Measurements from ENCODE around the gene DPP10. TPM values are rescaled to one million over a fixed set of nuclear protein-coding genes. Genes with fewer than 3 reads are reported as not detected.

The DPP10 gene
- total and polyA plus RNA-seq, 4 donors, result 0.08 to 5.0 (median 0.27) TPM

- no peaks in the 10 kb centered on the region for H3K27me3 ChIP-seq (ENCODE audit: control insufficient read depth in 3 of 3, insufficient read depth in 3 of 3, low read length in 2 of 3)
- H3K36me3 ChIP-seq (ENCODE audit: control insufficient read depth in 4 of 4, insufficient read depth in 4 of 4, low read length in 4 of 4), result no peaks in the 10 kb centered on the region
- ATAC-seq (ENCODE audit: insufficient read depth, low FRiP score) (no peak), DNase-seq (no peak)
- no peaks in the 10 kb centered on the region for H3K9me3 ChIP-seq (ENCODE audit: control insufficient read depth in 4 of 4, insufficient read depth in 3 of 4, low read length in 3 of 4)
- no peak overlapping the region for H3K4me3 ChIP-seq
- 75 to 79% methylated on average over 2 of the region's 2 CpGs for WGBS, 2 donors
- H3K9ac ChIP-seq (ENCODE audit: insufficient read depth in 1 of 2, low read length in 2 of 2), result no peak overlapping the region
- no peaks in the 10 kb centered on the region for H3K4me1 ChIP-seq (ENCODE audit: control insufficient read depth in 5 of 5, insufficient read depth in 5 of 5, low read length in 5 of 5)
- TF ChIP-seq CTCF (IDR thresholded peaks at IDR 0.05; ENCODE audit: control extremely low read depth, extremely low read depth), result no peak
- no peak overlapping the region for H3K27ac ChIP-seq (ENCODE audit: low read depth in 1 of 2, low read length in 1 of 2)
Observed at GRCh38 chr2:115214050-115214449, 771.6 kb downstream of the DPP10 start.

GRCh38 chr2:115219296-115219695 is 776.9 kb downstream of the DPP10 start:
- 87 to 89% methylated on average over 2 of the region's 2 CpGs for WGBS, 2 donors
- Histone ChIP-seq H3K36me3 (ENCODE audit: control insufficient read depth in 4 of 4, insufficient read depth in 4 of 4, low read length in 4 of 4) (no peaks in the 10 kb centered on the region), H3K27ac (ENCODE audit: low read depth in 1 of 2, low read length in 1 of 2) (no peak overlapping the region), H3K9me3 (ENCODE audit: control insufficient read depth in 4 of 4, insufficient read depth in 3 of 4, low read length in 3 of 4) (no peaks in the 10 kb centered on the region), H3K27me3 (ENCODE audit: control insufficient read depth in 3 of 3, insufficient read depth in 3 of 3, low read length in 2 of 3) (no peaks in the 10 kb centered on the region), H3K4me1 (ENCODE audit: control insufficient read depth in 5 of 5, insufficient read depth in 5 of 5, low read length in 5 of 5) (no peaks in the 10 kb centered on the region), H3K9ac (ENCODE audit: insufficient read depth in 1 of 2, low read length in 2 of 2) (no peak overlapping the region), H3K4me3 (no peak overlapping the region)
- ATAC-seq (ENCODE audit: insufficient read depth, low FRiP score), result no peak
- no peak for TF ChIP-seq CTCF (IDR thresholded peaks at IDR 0.05; ENCODE audit: control extremely low read depth, extremely low read depth)
- no peak for DNase-seq

GRCh38 chr2:115234186-115234585 is 791.7 kb downstream of the DPP10 start:
- 57 to 73% methylated on average over 4 of the region's 4 CpGs for WGBS, 2 donors
- Histone ChIP-seq H3K27me3 (ENCODE audit: control insufficient read depth in 3 of 3, insufficient read depth in 3 of 3, low read length in 2 of 3) (no peaks in the 10 kb centered on the region), H3K27ac (ENCODE audit: low read depth in 1 of 2, low read length in 1 of 2) (no peak overlapping the region), H3K9me3 (ENCODE audit: control insufficient read depth in 4 of 4, insufficient read depth in 3 of 4, low read length in 3 of 4) (no peaks in the 10 kb centered on the region), H3K4me3 (no peak overlapping the region), H3K36me3 (ENCODE audit: control insufficient read depth in 4 of 4, insufficient read depth in 4 of 4, low read length in 4 of 4) (no peaks in the 10 kb centered on the region), H3K9ac (ENCODE audit: insufficient read depth in 1 of 2, low read length in 2 of 2) (no peak overlapping the region), H3K4me1 (ENCODE audit: control insufficient read depth in 5 of 5, insufficient read depth in 5 of 5, low read length in 5 of 5) (no peaks in the 10 kb centered on the region)
- ATAC-seq (ENCODE audit: insufficient read depth, low FRiP score) (no peak), DNase-seq (no peak)
- TF ChIP-seq CTCF (IDR thresholded peaks at IDR 0.05; ENCODE audit: control extremely low read depth, extremely low read depth), result no peak

GRCh38 chr2:115234737-115235136 is 792.3 kb downstream of the DPP10 start:
- Histone ChIP-seq H3K9me3 (ENCODE audit: control insufficient read depth in 4 of 4, insufficient read depth in 3 of 4, low read length in 3 of 4) (no peaks in the 10 kb centered on the region), H3K36me3 (ENCODE audit: control insufficient read depth in 4 of 4, insufficient read depth in 4 of 4, low read length in 4 of 4) (no peaks in the 10 kb centered on the region), H3K27ac (ENCODE audit: low read depth in 1 of 2, low read length in 1 of 2) (no peak overlapping the region), H3K9ac (ENCODE audit: insufficient read depth in 1 of 2, low read length in 2 of 2) (no peak overlapping the region), H3K4me1 (ENCODE audit: control insufficient read depth in 5 of 5, insufficient read depth in 5 of 5, low read length in 5 of 5) (no peaks in the 10 kb centered on the region), H3K4me3 (no peak overlapping the region), H3K27me3 (ENCODE audit: control insufficient read depth in 3 of 3, insufficient read depth in 3 of 3, low read length in 2 of 3) (no peaks in the 10 kb centered on the region)
- ATAC-seq (ENCODE audit: insufficient read depth, low FRiP score) (no peak), DNase-seq (no peak)
- WGBS, 2 donors, result 67 to 72% methylated on average over 4 of the region's 4 CpGs
- no peak for TF ChIP-seq CTCF (IDR thresholded peaks at IDR 0.05; ENCODE audit: control extremely low read depth, extremely low read depth)

All from lung (tissue), 12 donors.